Caco-2 (cell line): ENCODE measurements around the gene CCDC71. TPM values are rescaled to one million over a fixed set of nuclear protein-coding genes. Genes with fewer than 3 reads are reported as not detected.

Experiments
- BruUV-seq: library from RNA; stranded (reverse); fragments of 400-500 nt; replicated peaks from 2 replicates; lab custom pipeline; 2021; lab: Mats Ljungman, UMichigan
- CTCF ChIA-PET: fragments of 300-600 bp; sonication (Branson Sonifier 250); formaldehyde crosslinking; loops from one replicate; lab custom pipeline; 2022; ENCODE audit warnings: antibody characterized with exemption; lab: Charles Lee
- POLR2A ChIA-PET: fragments of 300-600 bp; sonication (Branson Sonifier 250); formaldehyde crosslinking; loops from one replicate; lab custom pipeline; 2022; ENCODE audit warnings: antibody characterized with exemption; lab: Charles Lee
- DNase-seq, 2 experiments: peaks; one replicate each; pipeline versions ENCODE4 v3.0.0 to v3.0.0-alpha.2; 2020 to 2022
- H3K27me3 ChIP-seq: replicated peaks from 2 replicates; pipeline ENCODE4 v1.6.0; 2011; ENCODE audit warnings: low read length; ENCODE audit not compliant: control insufficient read depth, insufficient read depth
- H3K36me3 ChIP-seq: 2 replicates; pipeline ENCODE4 v1.5.1; 2011; ENCODE audit warnings: low read length; ENCODE audit not compliant: control insufficient read depth, insufficient read depth
- H3K4me1 ChIP-seq: fragments of 250-450 bp; sonication (Bioruptor Pico); 2 replicates; pipeline ENCODE4 v1.5.1; 2020; ENCODE audit warnings: mild to moderate bottlenecking
- H3K4me3 ChIP-seq: 2 replicates; pipeline ENCODE4 v1.5.1; 2011; ENCODE audit warnings: low read depth, mild to moderate bottlenecking, control low read depth, low read length
- H3K9me3 ChIP-seq: fragments of 250-450 bp; sonication (Bioruptor Pico); 2 replicates; pipeline ENCODE4 v1.5.1; 2020; ENCODE audit warnings: mild to moderate bottlenecking, moderate library complexity
- H3K27ac Mint-ChIP-seq: one replicate; pipeline ENCODE4 v1.8.0; 2022; ENCODE audit warnings: mixed read lengths; ENCODE audit not compliant: unreplicated experiment
- H3K27me3 Mint-ChIP-seq: one replicate; pipeline ENCODE4 v1.8.0; 2022; ENCODE audit warnings: mixed read lengths; ENCODE audit not compliant: insufficient read depth, unreplicated experiment
- H3K36me3 Mint-ChIP-seq: one replicate; pipeline ENCODE4 v1.8.0; 2022; ENCODE audit warnings: mild to moderate bottlenecking, mixed read lengths; ENCODE audit not compliant: insufficient read depth, unreplicated experiment
- H3K4me1 Mint-ChIP-seq: one replicate; pipeline ENCODE4 v1.8.0; 2022; ENCODE audit warnings: low read depth, mixed read lengths; ENCODE audit not compliant: unreplicated experiment
- H3K4me3 Mint-ChIP-seq: one replicate; pipeline ENCODE4 v1.8.0; 2022; ENCODE audit warnings: mild to moderate bottlenecking, moderate library complexity, mixed read lengths; ENCODE audit not compliant: unreplicated experiment
- H3K9me3 Mint-ChIP-seq: one replicate; pipeline ENCODE4 v1.8.0; 2022; ENCODE audit warnings: mixed read lengths; ENCODE audit not compliant: unreplicated experiment
- intact Hi-C: fragments of 100-400 bp; cut with micrococcal nuclease; formaldehyde crosslinking; loops from one replicate; pipeline ENCODE4 v1.10.0; 2022; ENCODE audit not compliant: unreplicated experiment
- total RNA-seq: library from RNA; stranded (reverse); gene quantifications from 2 replicates; pipeline ENCODE4 v1.2.3, GENCODE V29; 2022
- TF ChIP-seq, protein P1 (sequence below), 2 experiments: fragments of 200-600 bp in 1 of 2; IDR thresholded peaks; 1 replicate in 1 of 2; 2 replicates in 1 of 2; pipeline versions ENCODE4 v1.5.1 to v1.8.0; 2011 to 2022; ENCODE audit warnings: antibody characterized with exemption in 1 of 2, control low read depth in 1 of 2, inconsistent platforms in 1 of 2, low read depth in 1 of 2, low read length in 1 of 2, mild to moderate bottlenecking in 1 of 2, moderate library complexity in 1 of 2; ENCODE audit not compliant: insufficient read depth in 1 of 2, severe bottlenecking in 1 of 2, unreplicated experiment in 1 of 2

CCDC71 gene
- total RNA-seq, 1 experiment from 2014 or later, result 15.9 TPM

DNA sequence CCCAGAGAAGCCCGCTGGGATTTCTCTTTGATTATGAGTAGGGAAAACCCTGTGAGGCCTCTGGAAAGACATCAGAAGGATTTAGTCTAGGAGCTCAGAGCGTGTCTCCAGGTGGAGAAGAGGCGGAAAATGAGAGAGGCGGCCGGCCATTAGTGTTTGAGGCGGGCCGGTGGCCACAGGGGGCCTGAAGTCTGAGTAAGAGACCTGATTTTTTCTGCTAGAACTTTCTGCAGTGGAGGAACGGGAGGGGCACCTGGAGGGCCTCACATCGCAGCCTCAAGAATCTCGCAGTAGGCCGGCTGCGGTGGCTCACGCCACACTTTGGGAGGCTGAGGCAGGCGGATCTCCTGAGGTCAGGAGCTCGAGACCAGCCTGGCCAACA, 33.8 kb upstream of the CCDC71 start:
- no peaks in the 10 kb centered on the region for H3K9me3 Mint-ChIP-seq

DNA sequence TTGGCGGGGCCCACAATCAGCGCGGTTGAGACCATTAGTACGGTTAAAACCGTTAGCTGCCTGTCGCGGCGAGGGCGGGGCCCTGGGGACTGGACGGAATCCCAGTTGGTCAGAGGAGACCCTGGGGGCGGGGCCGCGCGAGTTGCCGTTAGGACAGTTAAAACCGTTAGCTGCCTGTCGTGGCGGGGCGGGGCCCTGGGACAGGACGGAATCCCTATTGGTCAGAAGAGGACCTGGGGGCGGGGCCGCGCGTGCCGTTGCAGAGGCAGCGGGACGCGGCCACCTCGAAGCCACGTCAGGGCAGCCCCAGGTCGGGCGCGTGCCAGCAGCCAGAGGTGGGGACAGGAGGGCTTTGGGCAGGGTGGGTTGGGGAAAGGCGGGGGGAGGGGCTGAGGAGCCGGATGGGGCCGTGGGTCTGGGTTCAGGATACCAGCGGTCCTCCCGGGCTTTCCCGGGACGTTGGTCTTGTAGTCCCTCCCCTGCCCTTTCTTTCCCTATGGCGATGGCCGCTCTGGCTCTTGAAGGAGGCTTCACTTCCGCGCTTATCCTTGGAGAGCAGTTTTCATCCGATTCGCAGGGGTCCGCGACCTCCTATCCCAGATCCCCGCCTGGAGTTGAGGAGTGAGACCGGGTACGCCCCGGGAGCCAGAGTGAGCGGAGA, 33.2 kb upstream of the CCDC71 start:
- POLR2A ChIA-PET, result no interaction called here
- Mint-ChIP-seq H3K27me3 (peaks cover 4% of the 10 kb centered on the region), H3K4me3 (no peak overlapping the region), H3K9me3 (no peaks in the 10 kb centered on the region), H3K27ac (no peak overlapping the region), H3K36me3 (no peaks in the 10 kb centered on the region), H3K4me1 (no peaks in the 10 kb centered on the region)
- TF ChIP-seq, protein P1, sequence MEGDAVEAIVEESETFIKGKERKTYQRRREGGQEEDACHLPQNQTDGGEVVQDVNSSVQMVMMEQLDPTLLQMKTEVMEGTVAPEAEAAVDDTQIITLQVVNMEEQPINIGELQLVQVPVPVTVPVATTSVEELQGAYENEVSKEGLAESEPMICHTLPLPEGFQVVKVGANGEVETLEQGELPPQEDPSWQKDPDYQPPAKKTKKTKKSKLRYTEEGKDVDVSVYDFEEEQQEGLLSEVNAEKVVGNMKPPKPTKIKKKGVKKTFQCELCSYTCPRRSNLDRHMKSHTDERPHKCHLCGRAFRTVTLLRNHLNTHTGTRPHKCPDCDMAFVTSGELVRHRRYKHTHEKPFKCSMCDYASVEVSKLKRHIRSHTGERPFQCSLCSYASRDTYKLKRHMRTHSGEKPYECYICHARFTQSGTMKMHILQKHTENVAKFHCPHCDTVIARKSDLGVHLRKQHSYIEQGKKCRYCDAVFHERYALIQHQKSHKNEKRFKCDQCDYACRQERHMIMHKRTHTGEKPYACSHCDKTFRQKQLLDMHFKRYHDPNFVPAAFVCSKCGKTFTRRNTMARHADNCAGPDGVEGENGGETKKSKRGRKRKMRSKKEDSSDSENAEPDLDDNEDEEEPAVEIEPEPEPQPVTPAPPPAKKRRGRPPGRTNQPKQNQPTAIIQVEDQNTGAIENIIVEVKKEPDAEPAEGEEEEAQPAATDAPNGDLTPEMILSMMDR (IDR thresholded peaks at IDR 0.05; ENCODE audit: insufficient read depth in 1 of 2, low read depth in 1 of 2, low read length in 1 of 2, severe bottlenecking in 1 of 2, unreplicated experiment in 1 of 2), result no peak
- no peak for DNase-seq
- Histone ChIP-seq H3K9me3 (no peaks in the 10 kb centered on the region), H3K36me3 (no peaks in the 10 kb centered on the region), H3K27me3 (no peaks in the 10 kb centered on the region), H3K4me1 (no peaks in the 10 kb centered on the region), H3K4me3 (no peak overlapping the region)
- no TSS peak for BruUV-seq
- CTCF ChIA-PET, result no interaction called here
- intact Hi-C loops, result no loop called here

More for the DNA sequence above, 33.8 kb upstream of the CCDC71 start:
- Histone ChIP-seq H3K4me1 (no peaks in the 10 kb centered on the region), H3K9me3 (no peaks in the 10 kb centered on the region), H3K36me3 (no peaks in the 10 kb centered on the region), H3K4me3 (no peak overlapping the region), H3K27me3 (no peaks in the 10 kb centered on the region)
- intact Hi-C loops, result no loop called here
- no TSS peak for BruUV-seq
- Mint-ChIP-seq H3K27me3 (peaks cover 6% of the 10 kb centered on the region), H3K36me3 (no peaks in the 10 kb centered on the region), H3K27ac (no peak overlapping the region), H3K4me1 (no peaks in the 10 kb centered on the region), H3K4me3 (no peak overlapping the region)
- no peak for DNase-seq
- TF ChIP-seq, protein P1 (IDR thresholded peaks at IDR 0.05; ENCODE audit: insufficient read depth in 1 of 2, low read depth in 1 of 2, low read length in 1 of 2, severe bottlenecking in 1 of 2, unreplicated experiment in 1 of 2), result no peak
- ChIA-PET POLR2A (no interaction called here), CTCF (no interaction called here)

DNA sequence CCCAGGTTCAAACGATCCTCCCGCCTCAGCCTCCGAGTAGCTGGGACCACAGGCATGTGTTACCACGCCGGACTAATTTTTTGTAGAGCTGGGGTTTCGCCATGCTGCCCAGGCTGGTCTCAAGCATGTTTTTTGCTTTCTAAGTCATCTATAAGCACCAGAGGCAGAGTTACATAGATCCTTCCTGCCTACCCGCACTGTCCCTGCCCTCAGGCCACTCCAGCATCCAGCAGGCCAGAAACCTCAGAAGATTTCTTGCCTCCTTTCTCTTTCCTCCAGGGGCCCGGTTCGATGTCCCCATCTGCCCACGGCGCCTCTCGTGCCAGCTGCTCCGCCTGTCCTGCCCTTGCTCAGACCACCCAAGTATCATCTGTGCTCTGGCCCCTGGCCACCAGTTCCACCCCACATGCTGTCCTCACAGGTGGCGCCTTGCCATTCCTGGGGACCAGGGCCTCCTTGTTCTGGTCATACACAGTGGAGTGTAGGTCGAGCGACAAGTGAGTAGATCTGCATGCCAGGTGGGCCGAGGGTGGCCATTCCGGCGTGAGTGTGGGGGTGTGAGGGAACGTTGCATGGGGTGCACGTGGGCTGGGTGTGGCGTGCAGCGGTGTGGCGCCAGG, 32.6 kb upstream of the CCDC71 start:
- H3K27ac Mint-ChIP-seq, result no peak overlapping the region
- intact Hi-C loops, result no loop called here
- POLR2A ChIA-PET, result no interaction called here
- peaks cover 3% of the 10 kb centered on the region for H3K27me3 Mint-ChIP-seq
- Histone ChIP-seq H3K27me3 (no peaks in the 10 kb centered on the region), H3K36me3 (no peaks in the 10 kb centered on the region), H3K9me3 (no peaks in the 10 kb centered on the region), H3K4me1 (no peaks in the 10 kb centered on the region), H3K4me3 (no peak overlapping the region)
- H3K4me1 Mint-ChIP-seq, result no peaks in the 10 kb centered on the region
- BruUV-seq, result no TSS peak
- CTCF ChIA-PET, result no interaction called here
- TF ChIP-seq, protein P1 (IDR thresholded peaks at IDR 0.05; ENCODE audit: insufficient read depth in 1 of 2, low read depth in 1 of 2, low read length in 1 of 2, severe bottlenecking in 1 of 2, unreplicated experiment in 1 of 2), result no peak
- H3K36me3 Mint-ChIP-seq, result no peaks in the 10 kb centered on the region
- H3K9me3 Mint-ChIP-seq, result no peaks in the 10 kb centered on the region
- no peak overlapping the region for H3K4me3 Mint-ChIP-seq
- no peak for DNase-seq
